Measurements from ENCODE around the gene IQGAP3. TPM values are rescaled to one million over a fixed set of nuclear protein-coding genes. Genes with fewer than 3 reads are reported as not detected.

Gene IQGAP3
- polyA plus RNA-seq, 1 experiment = 28.1 TPM

GRCh38 chr1:156549390-156549789 lies 23.0 kb downstream of the IQGAP3 start:
- no peak overlapping the region for H3K4me3 ChIP-seq (ENCODE audit: low read depth, low read length)
- DNase-seq (ENCODE audit: low read depth) = no peak
- H3K27me3 ChIP-seq (ENCODE audit: control insufficient read depth, insufficient read depth, low read length) = no peaks in the 10 kb centered on the region
- POLR2A ChIA-PET = no interaction called here
- CTCF ChIA-PET = interaction anchor here (1.5 kb wide), 1 partner anchor 164 kb away, joined by 3 read pairs; no protein-coding TSS in a partner anchor
- H3K36me3 ChIP-seq (ENCODE audit: control insufficient read depth, insufficient read depth, low read length) = peaks cover 1% of the 10 kb centered on the region
- TF ChIP-seq CTCF (IDR thresholded peaks at IDR 0.05; ENCODE audit: insufficient read depth, low read depth, low read length) = no peak

GRCh38 chr1:156547982-156548381 lies 24.4 kb downstream of the IQGAP3 start:
- Histone ChIP-seq H3K36me3 (ENCODE audit: control insufficient read depth, insufficient read depth, low read length) (peaks cover 4% of the 10 kb centered on the region), H3K27me3 (ENCODE audit: control insufficient read depth, insufficient read depth, low read length) (no peaks in the 10 kb centered on the region), H3K4me3 (ENCODE audit: low read depth, low read length) (no peak overlapping the region)
- no peak for DNase-seq (ENCODE audit: low read depth)
- CTCF ChIA-PET = no interaction called here
- POLR2A ChIA-PET = no interaction called here
- TF ChIP-seq CTCF (IDR thresholded peaks at IDR 0.05; ENCODE audit: insufficient read depth, low read depth, low read length) = no peak

- ChIA-PET CTCF (no interaction called here), POLR2A (no interaction called here)
- Histone ChIP-seq H3K27me3 (ENCODE audit: control insufficient read depth, insufficient read depth, low read length) (no peaks in the 10 kb centered on the region), H3K4me3 (ENCODE audit: low read depth, low read length) (no peak overlapping the region), H3K36me3 (ENCODE audit: control insufficient read depth, insufficient read depth, low read length) (peaks cover 4% of the 10 kb centered on the region)
- no peak for TF ChIP-seq CTCF (IDR thresholded peaks at IDR 0.05; ENCODE audit: insufficient read depth, low read depth, low read length)
- no peak for DNase-seq (ENCODE audit: low read depth)
Observed at GRCh38 chr1:156547434-156547833, 24.9 kb downstream of the IQGAP3 start.

- Histone ChIP-seq H3K4me3 (ENCODE audit: low read depth, low read length) (no peak overlapping the region), H3K36me3 (ENCODE audit: control insufficient read depth, insufficient read depth, low read length) (peaks cover 4% of the 10 kb centered on the region), H3K27me3 (ENCODE audit: control insufficient read depth, insufficient read depth, low read length) (no peaks in the 10 kb centered on the region)
- POLR2A ChIA-PET = no interaction called here
- no peak for DNase-seq (ENCODE audit: low read depth)
- CTCF ChIA-PET = interaction anchor here (0.7 kb wide), 1 partner anchor 11 kb away, joined by 3 read pairs; no protein-coding TSS in a partner anchor
- TF ChIP-seq CTCF (IDR thresholded peaks at IDR 0.05; ENCODE audit: insufficient read depth, low read depth, low read length) = no peak
Observed at GRCh38 chr1:156546267-156546666, 26.1 kb downstream of the IQGAP3 start.

- ChIA-PET POLR2A (no interaction called here), CTCF (no interaction called here)
- H3K4me3 ChIP-seq (ENCODE audit: low read depth, low read length) = no peak overlapping the region
- peaks cover 3% of the 10 kb centered on the region for H3K36me3 ChIP-seq (ENCODE audit: control insufficient read depth, insufficient read depth, low read length)
- no peak for TF ChIP-seq CTCF (IDR thresholded peaks at IDR 0.05; ENCODE audit: insufficient read depth, low read depth, low read length)
- DNase-seq (ENCODE audit: low read depth) = no peak
- H3K27me3 ChIP-seq (ENCODE audit: control insufficient read depth, insufficient read depth, low read length) = no peaks in the 10 kb centered on the region
Observed at GRCh38 chr1:156544592-156545102, 27.7 kb downstream of the IQGAP3 start.
